Keratinocyte (primary cell): ENCODE data around the gene TRIM38. TPM values are rescaled to one million over a fixed set of nuclear protein-coding genes. Genes with fewer than 3 reads are reported as not detected.

Experiments
- DNase-seq: peaks from one replicate; pipeline ENCODE4 v3.0.0-alpha.2; 2011; ENCODE audit warnings: low read depth, missing footprints, low spot score
- FAIRE-seq: peaks from 2 replicates; lab custom pipeline; 2011; peaks lifted over from hg19 to GRCh38; lab: Jason Lieb, UNC
- H2AFZ ChIP-seq: 2 replicates; pipeline ENCODE4 v1.6.0; 2012; ENCODE audit warnings: low read length, control low read depth, inconsistent platforms; ENCODE audit not compliant: control insufficient read depth
- H3K27ac ChIP-seq: 2 replicates; pipeline ENCODE4 v1.5.1; 2011; ENCODE audit warnings: low read length; ENCODE audit not compliant: control insufficient read depth, insufficient read depth
- H3K27me3 ChIP-seq: 3 replicates; pipeline ENCODE4 v1.6.0; 2011; ENCODE audit warnings: low read length; ENCODE audit not compliant: control insufficient read depth, insufficient read depth; ENCODE audit errors: extremely low read depth
- H3K36me3 ChIP-seq, 2 experiments: 2 replicates in 1 of 2; 3 replicates in 1 of 2; pipeline ENCODE4 v1.5.1; 2011; ENCODE audit warnings: low read length in 2 of 2, mild to moderate bottlenecking in 1 of 2; ENCODE audit not compliant: control insufficient read depth in 2 of 2, insufficient read depth in 2 of 2; ENCODE audit errors: extremely low read depth in 1 of 2
- H3K4me1 ChIP-seq: 3 replicates; pipeline ENCODE4 v1.5.1; 2011; ENCODE audit warnings: low read length; ENCODE audit not compliant: control insufficient read depth, insufficient read depth; ENCODE audit errors: extremely low read depth
- H3K4me2 ChIP-seq: 3 replicates; pipeline ENCODE4 v1.6.0; 2011; ENCODE audit warnings: low read depth, low read length; ENCODE audit not compliant: control insufficient read depth, insufficient read depth; ENCODE audit errors: extremely low read depth
- H3K4me3 ChIP-seq, 3 experiments: fragments of 200-600 bp in 1 of 3; sonication (generic) in 1 of 3; 2 replicates in 2 of 3; 3 replicates in 1 of 3; pipeline ENCODE4 v1.5.1; 2011 to 2016; ENCODE audit warnings: low read length in 3 of 3, mild to moderate bottlenecking in 3 of 3, control low read depth in 2 of 3, inconsistent platforms in 1 of 3, low read depth in 1 of 3, mixed read lengths in 1 of 3, mixed run types in 1 of 3, moderate library complexity in 1 of 3; ENCODE audit not compliant: control insufficient read depth in 2 of 3, insufficient read depth in 2 of 3; ENCODE audit errors: extremely low read depth in 1 of 3
- H3K79me2 ChIP-seq: 2 replicates; pipeline ENCODE4 v1.6.0; 2012; ENCODE audit warnings: low read length; ENCODE audit not compliant: control insufficient read depth, insufficient read depth
- H3K9ac ChIP-seq: 3 replicates; pipeline ENCODE4 v1.6.0; 2011; ENCODE audit warnings: low read length; ENCODE audit not compliant: control insufficient read depth, insufficient read depth; ENCODE audit errors: extremely low read depth
- H3K9me1 ChIP-seq: 3 replicates; pipeline ENCODE4 v1.6.0; 2011; ENCODE audit warnings: low read length; ENCODE audit not compliant: control insufficient read depth, insufficient read depth; ENCODE audit errors: extremely low read depth
- H3K9me3 ChIP-seq: 2 replicates; pipeline ENCODE4 v1.5.1; 2012; ENCODE audit warnings: low read depth, low read length; ENCODE audit not compliant: control insufficient read depth
- H4K20me1 ChIP-seq: 3 replicates; pipeline ENCODE4 v1.6.0; 2011; ENCODE audit warnings: low read length; ENCODE audit not compliant: control insufficient read depth, insufficient read depth; ENCODE audit errors: extremely low read depth
- EZH2 ChIP-seq: IDR thresholded peaks from one replicate; pipeline ENCODE4 v1.6.1; 2012; ENCODE audit warnings: inconsistent platforms, mild to moderate bottlenecking, low read length, moderate library complexity
- dilution Hi-C: fragments of 300-500 bp; cut with MboI; formaldehyde crosslinking; loops from one replicate; pipeline ENCODE4 v1.7.0; 2020; ENCODE audit warnings: low sequenced_read_pairs; ENCODE audit not compliant: extremely low pct_ligation_motif_present
- polyA plus RNA-seq, 5 experiments: library from polyadenylated mRNA; depleted of rRNA in 3 of 5; stranded (reverse) in 3 of 5; stranded (forward) in 1 of 5; unstranded in 1 of 5; fragments of >200 nt; gene quantifications; 1 replicate in 1 of 5; 2 replicates in 3 of 5; 3 replicates in 1 of 5; pipeline versions ENCODE4 v1.2.1 to v1.2.3, GENCODE V29; 2011 to 2012; ENCODE audit warnings: missing spikeins in 2 of 5, low read depth in 1 of 5, low replicate concordance in 1 of 5
- TF ChIP-seq, protein P1 (sequence below), 3 experiments: IDR thresholded peaks in 1 of 3; conservative IDR thresholded peaks in 1 of 3; optimal IDR thresholded peaks in 1 of 3; 2 replicates in 2 of 3; 3 replicates in 1 of 3; pipeline versions ENCODE3 to v1.5.1; 2011; ENCODE audit warnings: low read length in 3 of 3, mild to moderate bottlenecking in 3 of 3, moderate library complexity in 2 of 3, control low read depth in 1 of 3, inconsistent platforms in 1 of 3; ENCODE audit not compliant: insufficient read depth in 2 of 3; ENCODE audit errors: extremely low read depth in 1 of 3

The TRIM38 gene
- polyA plus RNA-seq, 1 donor (not counting 4 experiments of a cell fraction or from before 2014, with no cell fraction given), result 7.8 TPM

- no peak for FAIRE-seq
- Histone ChIP-seq H3K4me3 (peak overlapping the region; percentile 45 to 84 (median 82)), H3K36me3 (no peaks in the 10 kb centered on the region), H2AFZ (peak overlapping the region; percentile 8), H3K27me3 (no peaks in the 10 kb centered on the region), H3K79me2 (no peaks in the 10 kb centered on the region), H3K9ac (peak overlapping the region; percentile 77), H3K4me1 (peaks cover 14% of the 10 kb centered on the region), H3K9me3 (no peaks in the 10 kb centered on the region), H4K20me1 (no peaks in the 10 kb centered on the region), H3K9me1 (no peaks in the 10 kb centered on the region), H3K4me2 (peak overlapping the region; percentile 91), H3K27ac (peak overlapping the region; percentile 83)
- dilution Hi-C loops, result no loop called here
- DNase-seq, result no peak
- no peak for TF ChIP-seq EZH2
- TF ChIP-seq, protein P1, sequence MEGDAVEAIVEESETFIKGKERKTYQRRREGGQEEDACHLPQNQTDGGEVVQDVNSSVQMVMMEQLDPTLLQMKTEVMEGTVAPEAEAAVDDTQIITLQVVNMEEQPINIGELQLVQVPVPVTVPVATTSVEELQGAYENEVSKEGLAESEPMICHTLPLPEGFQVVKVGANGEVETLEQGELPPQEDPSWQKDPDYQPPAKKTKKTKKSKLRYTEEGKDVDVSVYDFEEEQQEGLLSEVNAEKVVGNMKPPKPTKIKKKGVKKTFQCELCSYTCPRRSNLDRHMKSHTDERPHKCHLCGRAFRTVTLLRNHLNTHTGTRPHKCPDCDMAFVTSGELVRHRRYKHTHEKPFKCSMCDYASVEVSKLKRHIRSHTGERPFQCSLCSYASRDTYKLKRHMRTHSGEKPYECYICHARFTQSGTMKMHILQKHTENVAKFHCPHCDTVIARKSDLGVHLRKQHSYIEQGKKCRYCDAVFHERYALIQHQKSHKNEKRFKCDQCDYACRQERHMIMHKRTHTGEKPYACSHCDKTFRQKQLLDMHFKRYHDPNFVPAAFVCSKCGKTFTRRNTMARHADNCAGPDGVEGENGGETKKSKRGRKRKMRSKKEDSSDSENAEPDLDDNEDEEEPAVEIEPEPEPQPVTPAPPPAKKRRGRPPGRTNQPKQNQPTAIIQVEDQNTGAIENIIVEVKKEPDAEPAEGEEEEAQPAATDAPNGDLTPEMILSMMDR (optimal IDR thresholded peaks at IDR 0.05 in 1 of 3, IDR thresholded peaks at IDR 0.05 in 1 of 3, conservative IDR thresholded peaks at IDR 0.05 in 1 of 3; ENCODE audit: extremely low read depth in 1 of 3, insufficient read depth in 2 of 3, low read length in 3 of 3), result no peak
Observed at GRCh38 chr6:26032340-26033084, 69.9 kb downstream of the TRIM38 start.

GRCh38 chr6:26033085-26033940 is 70.7 kb downstream of the TRIM38 start:
- Histone ChIP-seq H3K4me1 (peaks cover 12% of the 10 kb centered on the region), H3K79me2 (no peaks in the 10 kb centered on the region), H3K27ac (peak overlapping the region; percentile 83), H3K36me3 (no peaks in the 10 kb centered on the region), H3K4me3 (peak overlapping the region; percentile 45 to 84 (median 82)), H3K4me2 (peak overlapping the region; percentile 91), H3K9ac (peak overlapping the region; percentile 77), H2AFZ (peak overlapping the region; percentile 64), H3K9me1 (no peaks in the 10 kb centered on the region), H3K9me3 (no peaks in the 10 kb centered on the region), H3K27me3 (no peaks in the 10 kb centered on the region), H4K20me1 (no peaks in the 10 kb centered on the region)
- DNase-seq, result no peak
- dilution Hi-C loops, result no loop called here
- FAIRE-seq, result peak; percentile 85
- TF ChIP-seq, protein P1 (optimal IDR thresholded peaks at IDR 0.05 in 1 of 3, IDR thresholded peaks at IDR 0.05 in 1 of 3, conservative IDR thresholded peaks at IDR 0.05 in 1 of 3; ENCODE audit: extremely low read depth in 1 of 3, insufficient read depth in 2 of 3, low read length in 3 of 3), result no peak
- TF ChIP-seq EZH2, result no peak
